PFSK-1 (cell line): ENCODE results near the gene SUPT3H.

Source experiments
- POLR2AphosphoS5 ChIP-seq: IDR thresholded peaks from 2 replicates; pipeline ENCODE4 v1.6.1; 2012; ENCODE audit warnings: low read depth, mild to moderate bottlenecking, control low read depth, low read length, moderate library complexity
- REST ChIP-seq, 2 experiments: IDR thresholded peaks; 2 replicates each; pipeline versions ENCODE4 v1.6.1 to v1.8.0; 2011 to 2012; ENCODE audit warnings: low read depth in 2 of 2, low read length in 2 of 2, control low read depth in 1 of 2, inconsistent platforms in 1 of 2, mild to moderate bottlenecking in 1 of 2, moderate library complexity in 1 of 2; ENCODE audit not compliant: insufficient read depth in 1 of 2

GRCh38 chr6:44942201-44942600, 435.5 kb downstream of the SUPT3H start:
- no peak for TF ChIP-seq REST (IDR thresholded peaks at IDR 0.05; ENCODE audit: insufficient read depth in 1 of 2, low read depth in 2 of 2, low read length in 2 of 2)
- TF ChIP-seq POLR2AphosphoS5, result no peak
